Parathyroid adenoma (tissue), 2 donors: ENCODE measurements around the gene STX7.
A peak's percentile ranks its signal among the peaks of the same experiment; 100 is the strongest.

ENCODE experiments used
- H2AFZ ChIP-seq: fragments of 300-600 bp; sonication (generic); one replicate; pipeline ENCODE4 v1.7.0; 2017; ENCODE audit warnings: antibody characterized with exemption, mild to moderate bottlenecking
- H3K27ac ChIP-seq: fragments of 300-600 bp; sonication (generic); one replicate; pipeline ENCODE4 v1.7.0; 2017
- H3K27me3 ChIP-seq: fragments of 300-600 bp; sonication (generic); one replicate; pipeline ENCODE4 v1.7.0; 2017; ENCODE audit warnings: low read length; ENCODE audit not compliant: control insufficient read depth, insufficient read depth
- H3K36me3 ChIP-seq: fragments of 300-600 bp; sonication (generic); one replicate; pipeline ENCODE4 v1.7.0; 2017; ENCODE audit warnings: low read length; ENCODE audit not compliant: control insufficient read depth, insufficient read depth
- H3K4me1 ChIP-seq: fragments of 300-600 bp; sonication (generic); one replicate; pipeline ENCODE4 v1.7.0; 2017; ENCODE audit warnings: control low read depth
- H3K4me2 ChIP-seq: fragments of 300-600 bp; sonication (generic); one replicate; pipeline ENCODE4 v1.7.0; 2017; ENCODE audit warnings: low read length
- H3K4me3 ChIP-seq: fragments of 300-600 bp; sonication (generic); one replicate; pipeline ENCODE4 v1.7.0; 2017; ENCODE audit warnings: low read depth, low read length
- H3K79me2 ChIP-seq: fragments of 300-600 bp; sonication (generic); one replicate; pipeline ENCODE4 v1.7.0; 2017; ENCODE audit warnings: control low read depth
- H3K9ac ChIP-seq: fragments of 300-600 bp; sonication (generic); one replicate; pipeline ENCODE4 v1.7.0; 2017; ENCODE audit warnings: mild to moderate bottlenecking
- H3K9me3 ChIP-seq: fragments of 300-600 bp; sonication (generic); one replicate; pipeline ENCODE4 v1.7.0; 2017; ENCODE audit warnings: low read length; ENCODE audit not compliant: control insufficient read depth
- CTCF ChIP-seq: fragments of 300-600 bp; sonication (generic); IDR thresholded peaks from one replicate; pipeline ENCODE4 v1.7.0; 2017; ENCODE audit warnings: antibody characterized with exemption, mild to moderate bottlenecking
- donor health status: primary hyperparathyroidism.

Gene STX7

GRCh38 chr6:132484680-132485018 lies 28.3 kb downstream of the STX7 start:
- H3K36me3 ChIP-seq: no peaks in the 10 kb centered on the region
- H3K27ac ChIP-seq: no peak overlapping the region
- H3K4me3 ChIP-seq: no peak overlapping the region
- H3K79me2 ChIP-seq: peaks cover 19% of the 10 kb centered on the region
- no peak overlapping the region for H3K4me2 ChIP-seq
- no peak overlapping the region for H2AFZ ChIP-seq
- TF ChIP-seq CTCF: no peak
- no peak overlapping the region for H3K9ac ChIP-seq
- no peaks in the 10 kb centered on the region for H3K4me1 ChIP-seq
- H3K9me3 ChIP-seq: no peaks in the 10 kb centered on the region
- no peaks in the 10 kb centered on the region for H3K27me3 ChIP-seq

GRCh38 chr6:132483779-132484679 lies 28.9 kb downstream of the STX7 start:
- H3K27me3 ChIP-seq: no peaks in the 10 kb centered on the region
- H3K4me2 ChIP-seq: no peak overlapping the region
- peak; percentile 78 for TF ChIP-seq CTCF

DNA sequence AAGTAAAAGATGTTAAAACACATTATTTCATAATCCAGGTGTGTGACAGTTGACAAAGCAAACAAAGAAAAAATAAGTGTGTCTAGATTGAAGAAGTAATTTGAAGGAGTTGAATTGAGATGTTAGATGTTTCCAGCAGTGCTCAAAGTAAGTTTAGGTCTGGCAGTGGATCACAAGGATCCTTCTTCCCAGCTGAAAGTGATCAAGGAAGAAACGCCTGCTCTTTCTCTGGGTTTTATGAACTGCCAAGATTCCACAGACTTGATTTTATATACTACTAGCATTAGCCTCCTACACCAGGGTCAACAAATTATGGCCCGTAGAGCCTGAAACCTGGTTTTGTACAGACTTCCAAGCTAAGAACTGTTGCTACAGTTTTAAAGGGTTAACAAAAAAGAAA lies 30.3 kb downstream of the STX7 start:
- H3K4me2 ChIP-seq: no peak overlapping the region
- no peaks in the 10 kb centered on the region for H3K4me1 ChIP-seq
- no peaks in the 10 kb centered on the region for H3K27me3 ChIP-seq
- H3K36me3 ChIP-seq: no peaks in the 10 kb centered on the region
- no peaks in the 10 kb centered on the region for H3K9me3 ChIP-seq
- H3K79me2 ChIP-seq: peaks cover 20% of the 10 kb centered on the region
- no peak overlapping the region for H2AFZ ChIP-seq
- no peak overlapping the region for H3K27ac ChIP-seq
- H3K9ac ChIP-seq: no peak overlapping the region
- H3K4me3 ChIP-seq: no peak overlapping the region
- no peak for TF ChIP-seq CTCF

More at GRCh38 chr6:132483779-132484679, 28.9 kb downstream of the STX7 start:
- Histone ChIP-seq H3K9me3 (no peaks in the 10 kb centered on the region), H3K9ac (no peak overlapping the region), H3K4me1 (no peaks in the 10 kb centered on the region), H3K36me3 (no peaks in the 10 kb centered on the region), H2AFZ (no peak overlapping the region), H3K79me2 (peaks cover 20% of the 10 kb centered on the region), H3K4me3 (no peak overlapping the region), H3K27ac (no peak overlapping the region)

- no peaks in the 10 kb centered on the region for H3K4me1 ChIP-seq
- H3K27ac ChIP-seq: no peak overlapping the region
- no peaks in the 10 kb centered on the region for H3K9me3 ChIP-seq
- H3K27me3 ChIP-seq: no peaks in the 10 kb centered on the region
- H3K79me2 ChIP-seq: peaks cover 24% of the 10 kb centered on the region
- no peak for TF ChIP-seq CTCF
- no peak overlapping the region for H3K4me2 ChIP-seq
- H3K36me3 ChIP-seq: no peaks in the 10 kb centered on the region
- H3K4me3 ChIP-seq: no peak overlapping the region
- H2AFZ ChIP-seq: no peak overlapping the region
- no peak overlapping the region for H3K9ac ChIP-seq
These were observed 31.7 kb downstream of the STX7 start for GRCh38 chr6:132481189-132481588.

GRCh38 chr6:132479131-132479530 lies 33.8 kb downstream of the STX7 start:
- TF ChIP-seq CTCF: no peak
- H2AFZ ChIP-seq: no peak overlapping the region
- no peaks in the 10 kb centered on the region for H3K9me3 ChIP-seq
- no peaks in the 10 kb centered on the region for H3K36me3 ChIP-seq
- H3K27ac ChIP-seq: no peak overlapping the region
- H3K4me1 ChIP-seq: no peaks in the 10 kb centered on the region
- no peak overlapping the region for H3K4me2 ChIP-seq
- peaks cover 24% of the 10 kb centered on the region for H3K79me2 ChIP-seq
- no peak overlapping the region for H3K9ac ChIP-seq
- no peak overlapping the region for H3K4me3 ChIP-seq
- no peaks in the 10 kb centered on the region for H3K27me3 ChIP-seq
